K562 (cell line): ENCODE data around the gene RBFOX2. TPM values are rescaled to one million over a fixed set of nuclear protein-coding genes. Genes with fewer than 3 reads are reported as not detected.
A peak's percentile ranks its signal among the peaks of the same experiment; 100 is the strongest.

ENCODE experiments used
- ATAC-seq: fragments of 200-7000 bp; cut with Tn5 transposase; 3 replicates; pipeline ENCODE4 v1.9.1; 2020; ENCODE audit warnings: moderate library complexity
- BruUV-seq: library from RNA; stranded (reverse); fragments of 400-500 nt; replicated peaks from 2 replicates; lab custom pipeline; 2021; lab: Mats Ljungman, UMichigan
- CTCF ChIA-PET: fragments of 300-600 bp; formaldehyde crosslinking; extraction: SDS; loops from one replicate; lab custom pipeline; 2021; ENCODE audit warnings: low intra/inter-chr PET ratio; lab: Yijun Ruan, JAX
- POLR2A ChIA-PET: fragments of 300-600, 350-650 bp; sonication (Branson Sonifier 250); formaldehyde crosslinking; extraction: SDS; loops from one replicate; lab custom pipeline; 2021; ENCODE audit warnings: antibody characterized with exemption, inconsistent platforms; lab: Yijun Ruan, JAX
- DNase-seq, 4 experiments: peaks; one replicate each; pipeline versions ENCODE4 v3.0.0 to v3.0.0-alpha.2; 2011 to 2018; ENCODE audit warnings: low spot score in 3 of 4, mixed read lengths in 3 of 4; ENCODE audit errors: extremely low read depth in 1 of 4
- FAIRE-seq: peaks from 2 replicates; lab custom pipeline; 2011; peaks lifted over from hg19 to GRCh38; lab: Jason Lieb, UNC
- H2AFZ ChIP-seq: 2 replicates; pipeline ENCODE4 v1.6.0; 2011; ENCODE audit warnings: low read depth, low read length, control low read depth, inconsistent platforms
- H3K27ac ChIP-seq: fragments of 200-600 bp; 3 replicates; pipeline ENCODE4 v1.8.0; 2011; ENCODE audit warnings: low read depth, mild to moderate bottlenecking, control low read depth, inconsistent platforms, low read length, moderate library complexity, mixed read lengths; ENCODE audit errors: extremely low read depth
- H3K27me3 ChIP-seq, 2 experiments: fragments of 300-600 bp in 1 of 2; 2 replicates in 1 of 2; 3 replicates in 1 of 2; pipeline versions ENCODE4 v1.6.0 to v1.8.0; 2011; ENCODE audit warnings: inconsistent platforms in 2 of 2, low read length in 2 of 2, mild to moderate bottlenecking in 1 of 2, mixed read lengths in 1 of 2, moderate library complexity in 1 of 2; ENCODE audit not compliant: control insufficient read depth in 2 of 2, insufficient read depth in 2 of 2
- H3K36me3 ChIP-seq: fragments of 300-600 bp; 3 replicates; pipeline ENCODE4 v1.8.0; 2011; ENCODE audit warnings: mild to moderate bottlenecking, low read length, inconsistent platforms; ENCODE audit not compliant: control insufficient read depth, insufficient read depth
- H3K4me1 ChIP-seq, 2 experiments: fragments of 200-600 bp in 1 of 2; replicated peaks in 1 of 2; 2 replicates in 1 of 2; 3 replicates in 1 of 2; pipeline versions ENCODE4 v1.5.1 to v1.8.0; 2011; ENCODE audit warnings: inconsistent platforms in 2 of 2, low read length in 2 of 2, mild to moderate bottlenecking in 1 of 2, mixed read lengths in 1 of 2, moderate library complexity in 1 of 2; ENCODE audit not compliant: control insufficient read depth in 2 of 2, insufficient read depth in 2 of 2
- H3K4me2 ChIP-seq: 2 replicates; pipeline ENCODE4 v1.6.1; 2011; ENCODE audit warnings: low read length, control low read depth, inconsistent platforms, mixed read lengths; ENCODE audit not compliant: insufficient read depth
- H3K4me3 ChIP-seq: fragments of 200-600 bp; sonication (generic), shearing (Covaris generic); 2 replicates; pipeline ENCODE4 v1.5.1; 2016; ENCODE audit warnings: control low read depth, inconsistent platforms
- H3K79me2 ChIP-seq: fragments of 200-600 bp; 3 replicates; pipeline ENCODE4 v1.8.0; 2011; ENCODE audit warnings: low read length, inconsistent platforms; ENCODE audit not compliant: control insufficient read depth, insufficient read depth
- H3K9ac ChIP-seq, 2 experiments: 2 replicates each; pipeline versions ENCODE4 v1.6.0 to v1.6.1; 2011; ENCODE audit warnings: low read depth in 2 of 2, low read length in 2 of 2, control low read depth in 1 of 2, inconsistent platforms in 1 of 2, mild to moderate bottlenecking in 1 of 2, mixed read lengths in 1 of 2; ENCODE audit not compliant: insufficient read depth in 1 of 2
- H3K9me1 ChIP-seq: one replicate; pipeline ENCODE4 v1.6.0; 2011; ENCODE audit warnings: inconsistent platforms, mild to moderate bottlenecking, low read length, moderate library complexity; ENCODE audit not compliant: control insufficient read depth, insufficient read depth
- H3K9me3 ChIP-seq: replicated peaks from 2 replicates; pipeline ENCODE4 v1.5.1; 2011; ENCODE audit warnings: low read depth, low read length, inconsistent platforms; ENCODE audit not compliant: control insufficient read depth, insufficient read depth
- H4K20me1 ChIP-seq: replicated peaks from 2 replicates; pipeline ENCODE4 v1.6.1; 2011; ENCODE audit warnings: low read length, inconsistent platforms, mixed read lengths; ENCODE audit not compliant: control insufficient read depth, insufficient read depth
- ADNP ChIP-seq: fragments of 200-800 bp; sonication (Bioruptor generic); IDR thresholded peaks from 2 replicates; pipeline ENCODE4 v1.6.1; 2016; ENCODE audit warnings: missing genetic modification characterization, missing compliant biosample characterization
- ATF7 ChIP-seq: fragments of 450-650 bp; IDR thresholded peaks from 2 replicates; pipeline ENCODE4 v1.7.1; 2014; ENCODE audit warnings: mild to moderate bottlenecking, moderate library complexity
- CC2D1A ChIP-seq: fragments of 450-650 bp; IDR thresholded peaks from 2 replicates; pipeline ENCODE4 v1.6.1; 2017; ENCODE audit warnings: mild to moderate bottlenecking
- E2F8 ChIP-seq: fragments of 450-650 bp; IDR thresholded peaks from 2 replicates; pipeline ENCODE4 v1.7.1; 2018; ENCODE audit warnings: mild to moderate bottlenecking, low read depth; ENCODE audit not compliant: partially characterized antibody
- GTF3C2 ChIP-seq: IDR thresholded peaks from 3 replicates; pipeline ENCODE4 v1.6.1; 2011; ENCODE audit warnings: borderline replicate concordance, mild to moderate bottlenecking, moderate library complexity; ENCODE audit not compliant: insufficient read length; ENCODE audit errors: extremely low read depth
- KLF13 ChIP-seq: fragments of 450-650 bp; IDR thresholded peaks from 2 replicates; pipeline ENCODE4 v1.6.1; 2016; ENCODE audit warnings: missing genetic modification characterization, low read depth, mild to moderate bottlenecking, missing compliant biosample characterization, moderate library complexity, borderline replicate concordance
- MCM2 ChIP-seq: fragments of 450-650 bp; IDR thresholded peaks from 2 replicates; pipeline ENCODE4 v1.6.1; 2017; ENCODE audit warnings: low read depth, mild to moderate bottlenecking
- PBX2 ChIP-seq, 2 experiments: IDR thresholded peaks in 1 of 2; conservative IDR thresholded peaks in 1 of 2; 2 replicates each; pipeline ENCODE4 v1.6.1; 2016; ENCODE audit warnings: low read depth in 2 of 2, mild to moderate bottlenecking in 1 of 2, missing compliant biosample characterization in 1 of 2, missing genetic modification characterization in 1 of 2, moderate library complexity in 1 of 2
- ZNF143 ChIP-seq: sonication (generic); formaldehyde crosslinking; IDR thresholded peaks from 2 replicates; pipeline ENCODE4 v1.9.0; 2022; ENCODE audit warnings: mild to moderate bottlenecking, missing genetic modification reagents
- WGBS: fragments of 100-300 bp; shearing (Covaris generic); methylation state at CpG from one replicate; pipeline ENCODE4 v1.1.6; 2016; ENCODE audit warnings: low coverage, mixed read lengths; ENCODE audit not compliant: insufficient coverage; ENCODE audit errors: missing lambda C conversion rate; 5-methylcytosine and 5-hydroxymethylcytosine counted together
- in situ Hi-C: fragments of 300-500 bp; cut with MboI; formaldehyde crosslinking; loops from 4 replicates; pipeline ENCODE4 v1.15.0; 2018; ENCODE audit warnings: inconsistent platforms, mixed read lengths
- intact Hi-C: fragments of 100-400 bp; cut with micrococcal nuclease; formaldehyde crosslinking; loops from 2 replicates; pipeline ENCODE4 v1.14.2; 2022
- polyA plus RNA-seq, 8 experiments: library from polyadenylated mRNA; depleted of rRNA in 4 of 8; stranded (reverse) in 5 of 8; unstranded in 3 of 8; fragments of >200 nt; fragmentation: Nextera tagmentation in 2 of 8; fragmentation: Illumina TruSeq in 1 of 8; extraction: Ambion mirVana in 2 of 8; extraction: Trizol in 1 of 8; gene quantifications; 2 replicates each; pipeline versions ENCODE4 v1.2.1 to v1.2.3, GENCODE V29; 2011 to 2014; ENCODE audit warnings: inconsistent platforms in 1 of 8, missing spikeins in 1 of 8
- total RNA-seq, 7 experiments: library from RNA; depleted of rRNA in 6 of 7; stranded (reverse); fragments of >200 nt in 6 of 7; fragmentation: Illumina TruSeq in 2 of 7; extraction: Trizol in 2 of 7; gene quantifications; 2 replicates each; pipeline versions ENCODE4 v1.2.1 to v1.2.3, GENCODE V29; 2011 to 2021; ENCODE audit warnings: low replicate concordance in 1 of 7

RBFOX2 gene
- total and polyA plus RNA-seq, 9 of the 15 experiments (the other 6 are each of a cell fraction or from before 2014, with no cell fraction given), result 5.8 to 24.8 (median 14.2) TPM

DNA sequence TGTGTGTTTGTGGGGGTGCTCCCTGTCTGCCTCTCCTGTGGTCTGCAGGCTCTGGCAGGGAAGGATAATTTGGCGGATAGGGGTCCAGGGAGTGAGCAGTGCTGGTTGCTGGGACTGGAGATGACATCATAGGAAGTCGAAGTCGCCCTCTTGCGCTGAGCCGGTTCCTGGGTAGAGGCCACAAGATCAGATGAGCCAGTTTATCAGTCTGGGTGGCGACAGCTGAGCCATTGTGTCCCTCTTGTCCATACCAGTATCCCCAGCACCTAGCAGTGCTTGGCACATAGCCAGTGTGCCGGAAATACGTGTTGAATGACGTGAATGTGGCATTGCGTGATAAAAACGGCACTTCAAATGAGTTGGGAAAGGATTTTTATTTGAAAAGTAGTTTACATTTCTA, 301.2 kb downstream of the RBFOX2 start (continued):
- TF ChIP-seq PBX2 (CRISPR knock-in tag; IDR thresholded peaks at IDR 0.05; ENCODE audit: low read depth), result no peak
- peak; percentile 65 for TF ChIP-seq PBX2 (tag; conservative IDR thresholded peaks at IDR 0.05; ENCODE audit: low read depth)
- TF ChIP-seq, all 486 proteins: peak for 40

DNA sequence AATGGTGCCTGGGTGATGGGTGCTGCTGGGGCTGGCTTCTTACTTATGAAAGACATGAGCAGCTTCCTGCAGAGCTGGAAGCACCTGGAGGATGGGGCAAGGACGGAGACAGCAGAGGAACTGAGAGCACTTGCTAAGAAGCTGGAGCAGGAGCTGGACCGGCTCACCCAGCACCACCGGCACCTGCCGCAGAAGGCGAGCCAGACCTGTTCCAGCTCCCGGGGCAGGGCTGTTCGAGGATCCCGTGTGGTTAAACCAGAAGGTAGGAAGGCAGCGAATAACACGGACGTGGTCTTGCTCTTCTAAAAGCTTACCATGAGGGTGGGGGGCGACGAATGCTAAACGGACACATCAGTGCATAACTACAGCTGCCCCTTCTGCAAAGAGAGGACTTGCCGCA, 301.7 kb downstream of the RBFOX2 start:
- H4K20me1 ChIP-seq, result no peaks in the 10 kb centered on the region
- peak overlapping the region; percentile 86 for H2AFZ ChIP-seq
- H3K9ac ChIP-seq, result no peak overlapping the region
- FAIRE-seq (no peak), ATAC-seq (no peak), DNase-seq (no peak)
- peak overlapping the region; percentile 61 for H3K4me2 ChIP-seq
- no peaks in the 10 kb centered on the region for H3K36me3 ChIP-seq
- H3K9me1 ChIP-seq, result no peaks in the 10 kb centered on the region
- ChIA-PET CTCF (no interaction called here), POLR2A (interaction anchor here (0.5 kb wide), 1 partner anchor 12 kb away, joined by 3 read pairs; no protein-coding TSS in a partner anchor)
- intact Hi-C loops, result loop anchor here (10.0 kb wide), 1 partner anchor 118 kb away; no protein-coding TSS in a partner anchor
- no TSS peak for BruUV-seq
- in situ Hi-C loops, result no loop called here
- H3K4me1 ChIP-seq, result peaks cover 6 to 9% of the 10 kb centered on the region in 2 experiments
- no peaks in the 10 kb centered on the region for H3K9me3 ChIP-seq
- H3K27ac ChIP-seq, result no peak overlapping the region
- no peak overlapping the region for H3K4me3 ChIP-seq
- peaks cover 7 to 14% of the 10 kb centered on the region in 2 experiments; a peak in 4 of 5 replicates for H3K27me3 ChIP-seq
- H3K79me2 ChIP-seq, result no peaks in the 10 kb centered on the region
- 15% methylated on average over 5 of the region's 15 CpGs for WGBS
- TF ChIP-seq CC2D1A (no peak), E2F8 (no peak), GTF3C2 (no peak), KLF13 (tag) (no peak), ZNF143 (CRISPR knock-in tag) (no peak), ATF7 (no peak), MCM2 (no peak), ADNP (tag) (no peak)
